ENCODE results near the gene SMDT1. TPM values are rescaled to one million over a fixed set of nuclear protein-coding genes. Genes with fewer than 3 reads are reported as not detected.

Gene SMDT1
- total and polyA plus RNA-seq, 2 of the 4 experiments (the other 2 are of a cell fraction): 2.3 to 15.7 TPM

DNA sequence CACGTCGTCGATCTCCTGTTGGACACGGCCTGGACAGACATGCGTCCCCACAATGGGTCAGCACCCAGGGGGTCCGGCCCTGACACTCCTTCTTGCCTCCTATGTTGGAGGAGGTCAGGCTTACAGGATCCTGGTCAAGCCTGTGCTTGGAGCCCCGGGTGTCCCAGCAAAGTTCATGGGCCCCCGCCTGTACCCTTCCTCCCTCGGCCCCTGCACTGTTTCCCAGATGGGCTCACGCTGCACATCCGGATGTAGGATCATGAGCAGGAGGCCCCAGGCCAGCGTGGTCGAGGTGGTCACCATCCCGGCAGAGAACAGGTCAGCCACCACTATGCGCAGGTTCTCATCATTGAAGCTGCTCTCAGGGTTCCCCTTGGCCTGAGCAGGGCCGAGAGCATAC is 48.1 kb downstream of the SMDT1 start:
- Histone ChIP-seq H4K20me1 (ENCODE audit: insufficient read depth, low read length) (no peaks in the 10 kb centered on the region), H2BK120ac (ENCODE audit: low read depth, low read length) (no peak overlapping the region), H4K5ac (ENCODE audit: low read depth, low read length) (no peak overlapping the region), H3K4me3 (ENCODE audit: insufficient read depth, low read depth, low read length) (no peak overlapping the region), H2BK5ac (ENCODE audit: low read depth, low read length, poor library complexity, severe bottlenecking) (no peak overlapping the region), H3K4me2 (ENCODE audit: low read depth, low read length) (no peak overlapping the region), H3K27ac (ENCODE audit: insufficient read depth, low read length) (no peak overlapping the region), H3K23ac (ENCODE audit: low read depth, low read length) (no peak overlapping the region), H2AK9ac (replicated peaks; ENCODE audit: low read depth, low read length, poor library complexity) (no peak overlapping the region), H2AFZ (replicated peaks; ENCODE audit: low read length, poor library complexity) (no peak overlapping the region), H3K36me3 (ENCODE audit: control insufficient read depth, insufficient read depth, low read length) (no peaks in the 10 kb centered on the region), H3K9me3 (ENCODE audit: control insufficient read depth, insufficient read depth, low read length) (no peaks in the 10 kb centered on the region), H3K4ac (ENCODE audit: low read depth, low read length) (no peak overlapping the region), H2BK15ac (ENCODE audit: low read depth, low read length) (no peak overlapping the region), H3K56ac (ENCODE audit: extremely low read depth, insufficient read depth, low read length) (no peak overlapping the region), H3K27me3 (ENCODE audit: control insufficient read depth, insufficient read depth, low read length) (no peaks in the 10 kb centered on the region), H3K79me1 (ENCODE audit: low read depth in 1 of 2, low read length in 2 of 2) (no peaks in the 10 kb centered on the region), H3K14ac (replicated peaks; ENCODE audit: low read depth, low read length) (no peak overlapping the region), H4K91ac (ENCODE audit: insufficient read depth, low read depth, low read length) (no peak overlapping the region), H3K9ac (ENCODE audit: low read depth, low read length) (no peak overlapping the region), H4K8ac (ENCODE audit: low read depth in 2 of 2, low read length in 2 of 2) (no peak overlapping the region), H2BK20ac (ENCODE audit: low read depth, low read length) (no peak overlapping the region), H3K18ac (ENCODE audit: low read depth, low read length) (no peak overlapping the region), H2AK5ac (ENCODE audit: low read depth, low read length) (no peak overlapping the region), H3K9me1 (ENCODE audit: insufficient read depth, low read length) (no peaks in the 10 kb centered on the region), H3K4me1 (ENCODE audit: control insufficient read depth, insufficient read depth, low read length) (no peaks in the 10 kb centered on the region)
- ChIA-PET POLR2A (ENCODE audit: unreplicated experiment) (no interaction called here), CTCF (no interaction called here)
- intact Hi-C loops (cut with micrococcal nuclease): no loop called here
- dilution Hi-C loops (cut with HindIII; ENCODE audit: low sequenced_read_pairs, unreplicated experiment): no loop called here
- in situ Hi-C loops (cut with MboI; ENCODE audit: low sequenced_read_pairs): no loop called here
- no TSS peak for BruUV-seq (replicated peaks)
- DNase-seq (no peak), ATAC-seq (ENCODE audit: low read depth) (no peak)
- TF ChIP-seq SMC3 (IDR thresholded peaks at IDR 0.05; ENCODE audit: low read depth, low read length): no peak
- TF ChIP-seq MAFK (IDR thresholded peaks at IDR 0.05; ENCODE audit: low read depth, low read length): no peak
- TF ChIP-seq RFX5 (IDR thresholded peaks at IDR 0.05; ENCODE audit: low read depth, low read length): no peak
- TF ChIP-seq, protein P1, sequence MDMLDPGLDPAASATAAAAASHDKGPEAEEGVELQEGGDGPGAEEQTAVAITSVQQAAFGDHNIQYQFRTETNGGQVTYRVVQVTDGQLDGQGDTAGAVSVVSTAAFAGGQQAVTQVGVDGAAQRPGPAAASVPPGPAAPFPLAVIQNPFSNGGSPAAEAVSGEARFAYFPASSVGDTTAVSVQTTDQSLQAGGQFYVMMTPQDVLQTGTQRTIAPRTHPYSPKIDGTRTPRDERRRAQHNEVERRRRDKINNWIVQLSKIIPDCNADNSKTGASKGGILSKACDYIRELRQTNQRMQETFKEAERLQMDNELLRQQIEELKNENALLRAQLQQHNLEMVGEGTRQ (IDR thresholded peaks at IDR 0.05; ENCODE audit: low read depth, low read length): no peak
- TF ChIP-seq NFE2L2 (IDR thresholded peaks at IDR 0.05; ENCODE audit: low read depth, low read length): no peak
- TF ChIP-seq BHLHE40 (IDR thresholded peaks at IDR 0.05; ENCODE audit: low read depth, low read length): no peak
- TF ChIP-seq RCOR1 (IDR thresholded peaks at IDR 0.05; ENCODE audit: insufficient replicate concordance, low read length): no peak
- no peak for TF ChIP-seq RAD21 (IDR thresholded peaks at IDR 0.05; ENCODE audit: low read length)
- no peak for TF ChIP-seq ELK1 (IDR thresholded peaks at IDR 0.05; ENCODE audit: borderline replicate concordance, low read depth, low read length)
- no peak for TF ChIP-seq CHD1 (IDR thresholded peaks at IDR 0.05; ENCODE audit: low read depth, low read length)
- no peak for TF ChIP-seq POLR2A (IDR thresholded peaks at IDR 0.05; ENCODE audit: low read depth, low read length)
- TF ChIP-seq CEBPB (IDR thresholded peaks at IDR 0.05; ENCODE audit: low read depth, low read length): no peak
- TF ChIP-seq MAZ (IDR thresholded peaks at IDR 0.05; ENCODE audit: borderline replicate concordance, low read depth, low read length): no peak
- TF ChIP-seq FOS (IDR thresholded peaks at IDR 0.05; ENCODE audit: low read depth, low read length): no peak
- TF ChIP-seq CTCF (conservative IDR thresholded peaks at IDR 0.05; ENCODE audit: low read depth, low read length): no peak
- TF ChIP-seq MXI1 (IDR thresholded peaks at IDR 0.05; ENCODE audit: borderline replicate concordance, low read depth, low read length): no peak
- 60% methylated on average over 3 of the region's 16 CpGs; no CpG with 5 or more reads in 1 of the 2 experiments for WGBS, 2 experiments (ENCODE audit: extremely low coverage in 2 of 2, insufficient read length in 1 of 2)
